VCaP (cell line): ENCODE data around the gene PRMT7.

Experiments
- H3K27ac ChIP-seq: fragments of 450-650 bp; 2 replicates; pipeline ENCODE4 v1.5.1; 2017
- CTCF ChIP-seq: fragments of 450-650 bp; conservative IDR thresholded peaks from 2 replicates; pipeline ENCODE4 v1.5.1; 2017; ENCODE audit warnings: mild to moderate bottlenecking, moderate library complexity

PRMT7 gene

GRCh38 chr16:68395815-68396214 lies 85.0 kb downstream of the PRMT7 start:
- no peak overlapping the region for H3K27ac ChIP-seq
- no peak for TF ChIP-seq CTCF

GRCh38 chr16:68396481-68396880 lies 85.7 kb downstream of the PRMT7 start:
- TF ChIP-seq CTCF, result peak; percentile 67
- H3K27ac ChIP-seq, result no peak overlapping the region

GRCh38 chr16:68397710-68398201 lies 86.9 kb downstream of the PRMT7 start:
- no peak for TF ChIP-seq CTCF
- H3K27ac ChIP-seq, result no peak overlapping the region

GRCh38 chr16:68399456-68399855 lies 88.6 kb downstream of the PRMT7 start:
- no peak for TF ChIP-seq CTCF
- no peak overlapping the region for H3K27ac ChIP-seq

GRCh38 chr16:68400083-68400923 lies 89.5 kb downstream of the PRMT7 start:
- H3K27ac ChIP-seq, result no peak overlapping the region
- no peak for TF ChIP-seq CTCF

GRCh38 chr16:68400924-68401460 lies 90.2 kb downstream of the PRMT7 start:
- H3K27ac ChIP-seq, result no peak overlapping the region
- TF ChIP-seq CTCF, result no peak

- TF ChIP-seq CTCF, result no peak
- H3K27ac ChIP-seq, result no peak overlapping the region
Observed at GRCh38 chr16:68401871-68402747, 91.3 kb downstream of the PRMT7 start.
